DMS114 treated with DMSO at 0.1 percent for 48 hours (cell line): ENCODE measurements around the gene EMX2.
"Not testable (repeated sequence)": the region's sequence is repeated elsewhere in the genome, so short reads cannot be mapped to it uniquely, and the experiment has no call there.

Source experiments
- DNase-seq: peaks from one replicate; lab custom pipeline; 2025; ENCODE audit not compliant: unreplicated experiment; lab: John Stamatoyannopoulos, UW

The EMX2 gene

GRCh38 chr10:117555017-117555416, 12.5 kb downstream of the EMX2 start:
- no peak for DNase-seq

GRCh38 chr10:117555863-117556262, 13.3 kb downstream of the EMX2 start:
- DNase-seq: no peak

- DNase-seq: no peak
These were observed 13.8 kb downstream of the EMX2 start for GRCh38 chr10:117556356-117556755.

GRCh38 chr10:117559712-117560111, 17.2 kb downstream of the EMX2 start:
- DNase-seq: no peak

- no peak for DNase-seq
These were observed 18.4 kb downstream of the EMX2 start for GRCh38 chr10:117560942-117561341.

GRCh38 chr10:117562220-117562619, 19.7 kb downstream of the EMX2 start:
- DNase-seq: no peak

- no peak for DNase-seq
These were observed 20.6 kb downstream of the EMX2 start for GRCh38 chr10:117562896-117563737.

- no peak for DNase-seq
These were observed 21.2 kb downstream of the EMX2 start for GRCh38 chr10:117563780-117564179.

GRCh38 chr10:117565068-117565467, 22.5 kb downstream of the EMX2 start:
- DNase-seq: no peak

- DNase-seq: no peak
These were observed 25.8 kb downstream of the EMX2 start for GRCh38 chr10:117568334-117568733.

GRCh38 chr10:117569610-117570390, 27.3 kb downstream of the EMX2 start:
- DNase-seq: no peak

- DNase-seq: no peak
These were observed 28.3 kb downstream of the EMX2 start for GRCh38 chr10:117570880-117571279.

GRCh38 chr10:117574498-117575146, 32.1 kb downstream of the EMX2 start:
- no peak for DNase-seq

- DNase-seq: no peak
These were observed 35.9 kb downstream of the EMX2 start for GRCh38 chr10:117578490-117578889.

- no peak for DNase-seq
These were observed 36.5 kb downstream of the EMX2 start for GRCh38 chr10:117578999-117579590.

- DNase-seq: no peak
These were observed 39.4 kb downstream of the EMX2 start for GRCh38 chr10:117581961-117582360.

GRCh38 chr10:117584831-117585230, 42.3 kb downstream of the EMX2 start:
- not testable (repeated sequence) for DNase-seq

- no peak for DNase-seq
These were observed 44.5 kb downstream of the EMX2 start for GRCh38 chr10:117587036-117587435.

GRCh38 chr10:117590101-117590875, 47.7 kb downstream of the EMX2 start:
- no peak for DNase-seq

GRCh38 chr10:117591043-117591442, 48.5 kb downstream of the EMX2 start:
- DNase-seq: no peak

GRCh38 chr10:117594722-117595121, 52.2 kb downstream of the EMX2 start:
- DNase-seq: no peak
